Vagina (tissue), 2 donors: ENCODE data around the gene PPM1M. TPM values are rescaled to one million over a fixed set of nuclear protein-coding genes. Genes with fewer than 3 reads are reported as not detected.
A peak's percentile ranks its signal among the peaks of the same experiment; 100 is the strongest.
"Not testable (repeated sequence)": the region's sequence is repeated elsewhere in the genome, so short reads cannot be mapped to it uniquely, and the experiment has no call there.

Experiments used
- DNase-seq, 2 donors: peaks; one replicate each; pipeline ENCODE4 v3.0.0-alpha.2; 2017; ENCODE audit errors: extremely low spot score in 2 of 2
- H3K27ac ChIP-seq: fragments of 200-600 bp; sonication (generic); one replicate; pipeline ENCODE4 v1.5.1; 2019
- H3K27me3 ChIP-seq: fragments of 200-600 bp; sonication (generic); one replicate; pipeline ENCODE4 v1.5.1; 2019
- H3K36me3 ChIP-seq, 2 donors: fragments of 200-600 bp; sonication (generic); one replicate each; pipeline ENCODE4 v1.5.1; 2017 to 2019
- H3K4me1 ChIP-seq: fragments of 200-600 bp; sonication (generic); one replicate; pipeline ENCODE4 v1.5.1; 2019
- H3K4me3 ChIP-seq, 2 donors: fragments of 200-600 bp; sonication (generic); 1 replicate in 1 of 2; 2 replicates in 1 of 2; pipeline ENCODE4 v1.5.1; 2016 to 2019
- H3K9me3 ChIP-seq: fragments of 200-600 bp; sonication (generic); one replicate; pipeline ENCODE4 v1.5.1; 2019
- POLR2A ChIP-seq, 2 donors: fragments of 450-650 bp; IDR thresholded peaks; one replicate each; pipeline ENCODE4 v1.6.1; 2017; ENCODE audit warnings: antibody characterized with exemption in 2 of 2, mild to moderate bottlenecking in 2 of 2, moderate library complexity in 2 of 2
- POLR2AphosphoS5 ChIP-seq, 2 donors: sonication (generic); formaldehyde crosslinking; IDR thresholded peaks; one replicate each; pipeline ENCODE4 v1.9.0; 2017; ENCODE audit warnings: antibody characterized with exemption in 2 of 2, mild to moderate bottlenecking in 2 of 2, low read depth in 1 of 2; ENCODE audit not compliant: insufficient read depth in 1 of 2
- intact Hi-C: fragments of 100-400 bp; cut with DNase I; formaldehyde crosslinking; loops from one replicate; pipeline ENCODE4 v1.15.1; 2023
- total RNA-seq: library from RNA; depleted of rRNA; stranded (reverse); fragments of >200 nt; gene quantifications from one replicate; pipeline ENCODE4 v1.2.3, GENCODE V29; 2016
- TF ChIP-seq, protein P1 (sequence below), 3 experiments: fragments of 450-650 bp in 2 of 3; fragments of 200-600 bp in 1 of 3; sonication (generic) in 1 of 3; IDR thresholded peaks; one replicate each; pipeline ENCODE4 v1.5.1; 2017 to 2019; ENCODE audit warnings: antibody characterized with exemption in 3 of 3, mild to moderate bottlenecking in 2 of 3, moderate library complexity in 2 of 3

PPM1M gene
- total RNA-seq, 1 donor from 2014 or later: 25.0 TPM

DNA sequence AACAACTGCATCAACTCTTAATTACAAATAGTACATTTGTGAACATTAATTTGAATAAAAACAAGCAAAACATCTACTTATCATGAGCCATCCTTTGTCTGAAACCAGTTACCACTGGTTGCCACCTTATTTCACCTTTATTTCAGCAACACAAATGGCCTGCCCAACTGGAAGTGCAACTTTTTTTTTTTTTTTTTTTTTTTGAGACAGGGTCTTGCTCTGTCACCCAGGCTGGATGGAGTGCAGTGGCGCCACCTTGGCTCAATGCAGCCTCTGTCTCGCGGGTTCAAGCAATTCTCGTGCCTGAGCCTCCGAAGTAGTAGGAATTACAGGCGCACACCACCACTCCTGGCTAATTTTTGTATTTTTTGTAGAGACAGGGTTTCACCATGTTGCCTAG, 19.8 kb downstream of the PPM1M start:
- H3K27ac ChIP-seq: no peak overlapping the region
- TF ChIP-seq POLR2A (IDR thresholded peaks at IDR 0.05) (no peak), POLR2AphosphoS5 (IDR thresholded peaks at IDR 0.05; ENCODE audit: insufficient read depth in 1 of 2, low read depth in 1 of 2) (no peak)
- TF ChIP-seq, protein P1, sequence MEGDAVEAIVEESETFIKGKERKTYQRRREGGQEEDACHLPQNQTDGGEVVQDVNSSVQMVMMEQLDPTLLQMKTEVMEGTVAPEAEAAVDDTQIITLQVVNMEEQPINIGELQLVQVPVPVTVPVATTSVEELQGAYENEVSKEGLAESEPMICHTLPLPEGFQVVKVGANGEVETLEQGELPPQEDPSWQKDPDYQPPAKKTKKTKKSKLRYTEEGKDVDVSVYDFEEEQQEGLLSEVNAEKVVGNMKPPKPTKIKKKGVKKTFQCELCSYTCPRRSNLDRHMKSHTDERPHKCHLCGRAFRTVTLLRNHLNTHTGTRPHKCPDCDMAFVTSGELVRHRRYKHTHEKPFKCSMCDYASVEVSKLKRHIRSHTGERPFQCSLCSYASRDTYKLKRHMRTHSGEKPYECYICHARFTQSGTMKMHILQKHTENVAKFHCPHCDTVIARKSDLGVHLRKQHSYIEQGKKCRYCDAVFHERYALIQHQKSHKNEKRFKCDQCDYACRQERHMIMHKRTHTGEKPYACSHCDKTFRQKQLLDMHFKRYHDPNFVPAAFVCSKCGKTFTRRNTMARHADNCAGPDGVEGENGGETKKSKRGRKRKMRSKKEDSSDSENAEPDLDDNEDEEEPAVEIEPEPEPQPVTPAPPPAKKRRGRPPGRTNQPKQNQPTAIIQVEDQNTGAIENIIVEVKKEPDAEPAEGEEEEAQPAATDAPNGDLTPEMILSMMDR (IDR thresholded peaks at IDR 0.05): no peak
- DNase-seq: no peak
- no peaks in the 10 kb centered on the region for H3K9me3 ChIP-seq
- peaks cover 40% of the 10 kb centered on the region for H3K4me1 ChIP-seq
- no peaks in the 10 kb centered on the region for H3K27me3 ChIP-seq
- no peak overlapping the region for H3K4me3 ChIP-seq
- intact Hi-C loops: no loop called here
- H3K36me3 ChIP-seq: peaks cover 0 to 88% of the 10 kb centered on the region in 2 donors

DNA sequence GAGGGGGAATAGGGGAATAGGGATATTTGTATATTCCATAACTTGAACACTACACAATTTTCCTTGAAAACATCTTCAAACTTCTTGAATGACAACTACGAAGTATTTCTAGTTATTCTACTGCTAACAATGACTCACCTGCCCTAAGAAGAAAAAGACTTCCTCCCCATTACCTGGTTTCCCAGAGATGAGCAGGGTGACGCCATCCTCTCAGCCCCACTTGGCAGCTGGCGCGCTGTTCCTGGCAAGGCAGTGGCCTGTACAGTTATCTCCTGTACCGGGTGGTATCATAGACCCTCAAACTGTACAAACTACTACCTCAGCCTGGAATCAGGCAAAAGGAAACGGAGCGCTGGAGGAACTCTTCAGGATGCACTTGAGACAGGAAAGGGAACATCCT, 22.5 kb downstream of the PPM1M start:
- Histone ChIP-seq H3K9me3 (no peaks in the 10 kb centered on the region), H3K4me1 (peaks cover 66% of the 10 kb centered on the region), H3K36me3 (peaks cover 0 to 68% of the 10 kb centered on the region in 2 donors), H3K27me3 (no peaks in the 10 kb centered on the region), H3K27ac (no peak overlapping the region), H3K4me3 (no peak overlapping the region)
- intact Hi-C loops: no loop called here
- TF ChIP-seq POLR2AphosphoS5 (IDR thresholded peaks at IDR 0.05; ENCODE audit: insufficient read depth in 1 of 2, low read depth in 1 of 2) (no peak), POLR2A (IDR thresholded peaks at IDR 0.05) (no peak)
- TF ChIP-seq, protein P1 (IDR thresholded peaks at IDR 0.05): no peak
- DNase-seq: no peak

DNA sequence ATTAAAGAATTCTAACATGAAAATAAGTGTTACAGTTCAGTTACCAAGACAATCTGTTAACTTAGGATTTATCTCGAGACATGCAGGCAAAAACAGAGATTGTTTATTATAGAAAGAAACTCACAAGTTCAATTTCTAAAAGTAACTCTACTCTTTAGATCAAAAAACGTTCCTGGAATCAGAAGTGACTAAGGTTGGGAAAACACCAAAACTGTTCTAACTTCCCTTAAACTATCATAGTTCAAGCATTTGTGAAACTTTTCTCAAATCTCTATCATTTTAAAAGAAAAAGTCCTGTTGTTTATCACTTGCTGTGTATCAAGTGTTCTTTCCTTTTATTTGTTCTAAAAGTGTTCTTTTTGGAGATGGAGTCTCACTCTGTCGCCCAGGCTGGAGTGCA, 24.2 kb downstream of the PPM1M start:
- no peak overlapping the region for H3K4me3 ChIP-seq
- peak overlapping the region; percentile 47 for H3K27ac ChIP-seq
- H3K9me3 ChIP-seq: no peaks in the 10 kb centered on the region
- TF ChIP-seq POLR2A (IDR thresholded peaks at IDR 0.05) (no peak), POLR2AphosphoS5 (IDR thresholded peaks at IDR 0.05; ENCODE audit: insufficient read depth in 1 of 2, low read depth in 1 of 2) (no peak)
- TF ChIP-seq, protein P1 (IDR thresholded peaks at IDR 0.05): no peak
- no peaks in the 10 kb centered on the region for H3K27me3 ChIP-seq
- no peak for DNase-seq
- intact Hi-C loops: loop anchor here (5.0 kb wide), 1 partner anchor 52 kb away; no protein-coding TSS in a partner anchor
- H3K36me3 ChIP-seq: peaks cover 0 to 53% of the 10 kb centered on the region in 2 donors
- H3K4me1 ChIP-seq: peaks cover 79% of the 10 kb centered on the region

DNA sequence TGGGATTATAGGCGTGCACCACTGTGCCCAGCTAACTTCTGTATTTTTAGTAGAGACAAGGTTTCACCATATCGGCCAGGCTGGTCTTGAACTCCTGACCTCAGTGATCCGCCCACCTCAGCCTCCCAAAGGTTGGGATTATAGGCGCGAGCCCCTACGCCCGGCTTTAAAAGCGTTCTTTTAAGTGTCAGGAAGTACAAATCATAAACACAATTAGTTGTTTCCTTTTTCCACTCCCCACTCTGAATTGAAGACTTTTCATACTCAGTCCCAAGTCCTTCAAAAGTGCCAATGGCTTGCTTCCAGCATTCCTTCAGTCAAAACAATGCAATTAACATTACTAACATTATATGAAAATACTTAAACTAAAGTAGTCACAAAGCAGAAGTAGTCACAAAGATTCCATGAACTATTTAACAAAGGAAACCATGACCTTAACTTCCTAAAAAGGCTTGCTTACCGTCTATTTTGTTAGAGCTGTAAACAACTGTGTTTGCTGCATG, 24.7 kb downstream of the PPM1M start:
- Histone ChIP-seq H3K9me3 (no peaks in the 10 kb centered on the region), H3K4me3 (no peak overlapping the region), H3K27ac (peak overlapping the region; percentile 47), H3K4me1 (peaks cover 82% of the 10 kb centered on the region), H3K36me3 (peaks cover 0 to 52% of the 10 kb centered on the region in 2 donors), H3K27me3 (no peaks in the 10 kb centered on the region)
- intact Hi-C loops: loop anchor here (5.0 kb wide), 1 partner anchor 53 kb away; no protein-coding TSS in a partner anchor
- DNase-seq: no peak
- TF ChIP-seq POLR2A (IDR thresholded peaks at IDR 0.05) (no peak), POLR2AphosphoS5 (IDR thresholded peaks at IDR 0.05; ENCODE audit: insufficient read depth in 1 of 2, low read depth in 1 of 2) (no peak)

DNA sequence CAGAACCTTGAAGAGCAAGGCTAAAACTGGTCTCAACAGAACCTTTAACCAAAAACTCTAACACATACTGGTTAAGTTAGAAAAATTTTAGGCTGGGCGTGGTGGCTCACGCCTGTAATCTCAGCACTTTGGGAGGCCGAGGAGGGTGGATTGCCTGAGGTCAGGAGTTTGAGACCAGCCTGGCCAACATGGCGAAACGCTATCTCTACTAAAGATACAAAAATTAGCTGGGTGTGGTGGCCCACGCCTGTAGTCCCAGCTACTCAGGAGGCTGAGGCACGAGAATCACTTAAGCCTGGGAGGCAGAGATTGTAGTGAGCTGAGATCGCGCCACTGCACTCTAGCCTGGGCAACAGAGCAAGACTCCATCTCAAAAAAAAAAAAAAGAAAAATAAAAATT, 26.6 kb downstream of the PPM1M start:
- H3K4me3 ChIP-seq, H3K9me3 ChIP-seq, H3K27ac ChIP-seq, DNase-seq, H3K27me3 ChIP-seq: not testable (repeated sequence)
- Histone ChIP-seq H3K4me1 (peaks cover 99% of the 10 kb centered on the region), H3K36me3 (peaks cover 0 to 33% of the 10 kb centered on the region in 2 donors)
- intact Hi-C loops: loop anchor here (5.0 kb wide), 1 partner anchor 55 kb away; no protein-coding TSS in a partner anchor

DNA sequence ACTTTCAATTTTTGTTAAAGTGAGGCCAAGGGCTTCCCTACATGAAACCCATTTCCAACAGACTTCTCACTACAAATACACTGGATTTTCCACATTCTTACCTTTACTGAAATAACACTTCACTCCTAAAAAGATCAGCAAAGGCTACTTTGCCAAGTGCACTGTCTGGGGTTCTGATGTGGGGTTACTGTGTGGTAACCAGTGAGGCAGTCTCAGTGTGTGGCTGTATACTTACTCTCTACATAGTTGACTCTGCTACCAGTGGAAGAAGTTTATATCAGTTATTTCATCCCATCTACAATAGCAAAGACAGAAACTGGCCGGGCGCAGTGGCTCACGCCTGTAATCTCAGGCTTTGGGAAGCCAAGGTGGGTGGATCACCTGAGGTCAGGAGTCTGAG, 27.3 kb downstream of the PPM1M start:
- H3K36me3 ChIP-seq: peaks cover 0 to 27% of the 10 kb centered on the region in 2 donors
- TF ChIP-seq POLR2A (IDR thresholded peaks at IDR 0.05): no peak
- TF ChIP-seq POLR2AphosphoS5 (IDR thresholded peaks at IDR 0.05; ENCODE audit: insufficient read depth in 1 of 2, low read depth in 1 of 2): no peak
- TF ChIP-seq, protein P1 (IDR thresholded peaks at IDR 0.05): no peak
- H3K27me3 ChIP-seq: no peaks in the 10 kb centered on the region
- H3K9me3 ChIP-seq: no peaks in the 10 kb centered on the region
- H3K4me1 ChIP-seq: peaks cover 95% of the 10 kb centered on the region
- no peak for DNase-seq
- H3K27ac ChIP-seq: no peak overlapping the region
- intact Hi-C loops: loop anchor here (5.0 kb wide), 1 partner anchor 56 kb away; no protein-coding TSS in a partner anchor
- no peak overlapping the region for H3K4me3 ChIP-seq

DNA sequence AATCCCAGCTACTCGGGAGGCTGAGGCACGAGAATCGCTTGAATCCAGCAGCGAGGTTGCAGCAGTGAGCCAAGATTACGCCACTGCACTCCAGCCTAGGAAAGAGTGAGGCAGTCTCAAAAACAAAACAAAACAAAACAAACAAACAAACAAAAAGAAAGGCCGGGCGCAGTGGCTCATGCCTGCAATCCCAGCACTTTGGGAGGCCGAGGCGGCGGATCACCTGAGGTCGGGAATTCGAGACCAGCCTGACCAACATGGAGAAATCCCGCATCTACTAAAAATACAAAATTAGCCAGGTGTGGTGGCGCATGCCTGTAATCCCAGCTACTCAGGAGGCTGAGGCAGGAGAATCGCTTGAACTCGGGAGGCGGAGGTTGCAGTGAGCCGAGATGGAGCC, 29.2 kb downstream of the PPM1M start:
- not testable (repeated sequence) for H3K27me3 ChIP-seq, DNase-seq, H3K9me3 ChIP-seq, H3K36me3 ChIP-seq, H3K27ac ChIP-seq
- H3K4me3 ChIP-seq: peak overlapping the region in 1 of 2 donors; percentile 82
- peaks cover 85% of the 10 kb centered on the region for H3K4me1 ChIP-seq
- intact Hi-C loops: loop anchor here (5.0 kb wide), 1 partner anchor 57 kb away; no protein-coding TSS in a partner anchor
